ENCODE measurements around the gene RPL27A. TPM values are rescaled to one million over a fixed set of nuclear protein-coding genes. Genes with fewer than 3 reads are reported as not detected.
A peak's percentile ranks its signal among the peaks of the same experiment; 100 is the strongest.

RPL27A gene
- total RNA-seq, 6 experiments from 2014 or later = 973 to 1,209 (median 1,069) TPM

GRCh38 chr11:8698917-8699441 is 16.4 kb downstream of the RPL27A start:
- peaks cover 51% of the 10 kb centered on the region for H3K36me3 Mint-ChIP-seq (ENCODE audit: low read depth)
- peak overlapping the region; percentile 75 for H3K27ac Mint-ChIP-seq
- peaks cover 7% of the 10 kb centered on the region for H3K27me3 Mint-ChIP-seq (ENCODE audit: insufficient read depth)
- peaks cover 21% of the 10 kb centered on the region for H3K4me1 Mint-ChIP-seq (ENCODE audit: low read depth)
- no peaks in the 10 kb centered on the region for H3K9me3 Mint-ChIP-seq
- no peak overlapping the region for H3K4me3 Mint-ChIP-seq
- TF ChIP-seq CTCF (IDR thresholded peaks at IDR 0.05) = no peak
- no peak for DNase-seq

GRCh38 chr11:8699903-8700302 is 17.3 kb downstream of the RPL27A start:
- no peaks in the 10 kb centered on the region for H3K9me3 Mint-ChIP-seq
- H3K27ac Mint-ChIP-seq = peak overlapping the region; percentile 75
- H3K4me1 Mint-ChIP-seq (ENCODE audit: low read depth) = peaks cover 21% of the 10 kb centered on the region
- DNase-seq = no peak
- H3K36me3 Mint-ChIP-seq (ENCODE audit: low read depth) = peaks cover 50% of the 10 kb centered on the region
- H3K4me3 Mint-ChIP-seq = no peak overlapping the region
- H3K27me3 Mint-ChIP-seq (ENCODE audit: insufficient read depth) = peaks cover 5% of the 10 kb centered on the region
- TF ChIP-seq CTCF (IDR thresholded peaks at IDR 0.05) = no peak

- H3K27me3 Mint-ChIP-seq (ENCODE audit: insufficient read depth) = peaks cover 5% of the 10 kb centered on the region
- no peak overlapping the region; the same call in 1 of the 2 replicates for H3K4me3 Mint-ChIP-seq
- H3K27ac Mint-ChIP-seq = no peak overlapping the region
Measured at GRCh38 chr11:8701891-8702597, 19.5 kb downstream of the RPL27A start.

GRCh38 chr11:8702598-8702915 is 20.0 kb downstream of the RPL27A start:
- no peak overlapping the region for H3K27ac Mint-ChIP-seq
- H3K4me3 Mint-ChIP-seq = no peak overlapping the region
- DNase-seq = no peak
- H3K9me3 Mint-ChIP-seq = no peaks in the 10 kb centered on the region
- peaks cover 44% of the 10 kb centered on the region for H3K36me3 Mint-ChIP-seq (ENCODE audit: low read depth)
- peaks cover 5% of the 10 kb centered on the region for H3K27me3 Mint-ChIP-seq (ENCODE audit: insufficient read depth)
- TF ChIP-seq CTCF (IDR thresholded peaks at IDR 0.05) = no peak
- H3K4me1 Mint-ChIP-seq (ENCODE audit: low read depth) = peaks cover 21% of the 10 kb centered on the region

More at GRCh38 chr11:8701891-8702597, 19.5 kb downstream of the RPL27A start:
- Mint-ChIP-seq H3K9me3 (no peaks in the 10 kb centered on the region), H3K36me3 (ENCODE audit: low read depth) (peaks cover 49% of the 10 kb centered on the region), H3K4me1 (ENCODE audit: low read depth) (peaks cover 21% of the 10 kb centered on the region)
- TF ChIP-seq CTCF (IDR thresholded peaks at IDR 0.05) = no peak
- DNase-seq = no peak

DNA sequence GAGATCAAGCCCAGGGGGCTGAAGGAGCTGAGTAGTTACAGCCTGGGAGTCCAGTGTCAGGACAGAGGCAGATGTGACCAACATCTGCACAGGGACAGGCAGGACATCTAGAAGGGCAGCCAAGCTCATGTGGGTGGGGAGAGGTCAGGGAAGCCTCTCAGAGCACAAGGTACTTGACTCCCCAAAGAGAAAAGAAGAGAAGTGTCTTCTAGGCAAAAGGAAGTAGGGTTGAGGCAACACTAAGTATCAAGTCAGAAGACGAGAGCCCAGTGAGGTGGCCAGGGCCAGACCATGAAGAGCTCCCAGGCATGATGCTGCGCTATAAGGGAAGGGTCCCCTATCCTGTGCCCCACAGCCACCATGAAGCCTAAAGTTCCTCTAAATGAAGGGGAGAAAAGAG is 21.5 kb downstream of the RPL27A start:
- DNase-seq = no peak
- Mint-ChIP-seq H3K27ac (no peak overlapping the region; the same call in 1 of the 2 replicates), H3K4me1 (ENCODE audit: low read depth) (peaks cover 25% of the 10 kb centered on the region), H3K9me3 (no peaks in the 10 kb centered on the region), H3K4me3 (no peak overlapping the region), H3K27me3 (ENCODE audit: insufficient read depth) (peaks cover 4% of the 10 kb centered on the region), H3K36me3 (ENCODE audit: low read depth) (peaks cover 35% of the 10 kb centered on the region)
- TF ChIP-seq CTCF (IDR thresholded peaks at IDR 0.05) = no peak
